HCT116 (cell line): ENCODE results near the gene PIBF1. TPM values are rescaled to one million over a fixed set of nuclear protein-coding genes. Genes with fewer than 3 reads are reported as not detected.

Source experiments
- ATAC-seq: fragments of 200-7000 bp; cut with Tn5 transposase; 2 replicates; pipeline ENCODE4 v1.9.1; 2020; ENCODE audit warnings: mild to moderate bottlenecking, moderate library complexity
- BruUV-seq: library from RNA; stranded (reverse); fragments of 400-500 nt; replicated peaks from 2 replicates; lab custom pipeline; 2021; lab: Mats Ljungman, UMichigan
- CTCF ChIA-PET: fragments of 300-600 bp; sonication (Branson Sonifier 250); formaldehyde crosslinking; loops from one replicate; lab custom pipeline; 2021; ENCODE audit warnings: antibody characterized with exemption; lab: Charles Lee
- POLR2A ChIA-PET: fragments of 300-600, 350-600 bp; sonication (Branson Sonifier 250); formaldehyde crosslinking; loops from one replicate; lab custom pipeline; 2021; ENCODE audit warnings: antibody characterized with exemption; lab: Charles Lee
- RAD21 ChIA-PET, 2 experiments: fragments of 300-600 bp; sonication (Branson Sonifier 250); formaldehyde crosslinking; loops; one replicate each; lab custom pipeline; 2023; ENCODE audit warnings: low total read pairs in 2 of 2; ENCODE audit not compliant: uncharacterized antibody in 2 of 2, unreplicated experiment in 2 of 2, low non-redundant PET in 1 of 2; lab: Charles Lee
- DNase-seq: peaks from one replicate; pipeline ENCODE4 v3.0.0-alpha.2; 2010; ENCODE audit warnings: low read depth, low spot score
- H2AFZ ChIP-seq: fragments of 200-600 bp; shearing (Covaris generic), sonication (generic); 2 replicates; pipeline ENCODE4 v1.6.1; 2017; ENCODE audit warnings: low read depth, mixed run types, mixed read lengths, antibody characterized with exemption, low read length; ENCODE audit not compliant: poor library complexity, severe bottlenecking
- H3K27ac ChIP-seq: 2 replicates; pipeline ENCODE4 v1.5.1; 2012; ENCODE audit warnings: low read depth, low read length
- H3K27me3 ChIP-seq: fragments of 200-600 bp; sonication (generic); 2 replicates; pipeline ENCODE4 v1.6.1; 2016; ENCODE audit warnings: mixed run types, low read length, mixed read lengths; ENCODE audit not compliant: insufficient read depth
- H3K36me3 ChIP-seq, 2 experiments: fragments of 200-500 bp in 1 of 2; fragments of 200-600 bp in 1 of 2; sonication (Bioruptor generic) in 1 of 2; sonication (generic) in 1 of 2; 2 replicates each; pipeline versions ENCODE4 v1.5.1 to v1.6.1; 2014 to 2016; ENCODE audit warnings: low read length in 2 of 2, inconsistent platforms in 1 of 2, mixed read lengths in 1 of 2, mixed run types in 1 of 2; ENCODE audit not compliant: insufficient read depth in 2 of 2, control insufficient read depth in 1 of 2
- H3K4me1 ChIP-seq, 2 experiments: fragments of 200-600 bp in 1 of 2; sonication (generic) in 1 of 2; 2 replicates each; pipeline versions ENCODE4 v1.5.1 to v1.6.1; 2012 to 2017; ENCODE audit warnings: low read length in 2 of 2, inconsistent platforms in 1 of 2, mild to moderate bottlenecking in 1 of 2, mixed read lengths in 1 of 2, mixed run types in 1 of 2, moderate library complexity in 1 of 2; ENCODE audit not compliant: insufficient read depth in 2 of 2, control insufficient read depth in 1 of 2
- H3K4me2 ChIP-seq: fragments of 200-600 bp; sonication (generic); 2 replicates; pipeline ENCODE4 v1.6.1; 2017; ENCODE audit warnings: mixed run types, low read length, mixed read lengths
- H3K4me3 ChIP-seq, 2 experiments: fragments of 200-600 bp in 1 of 2; sonication (generic) in 1 of 2; replicated peaks in 1 of 2; 2 replicates each; pipeline ENCODE4 v1.5.1; 2011 to 2016; ENCODE audit warnings: low read length in 2 of 2, control low read depth in 1 of 2, low read depth in 1 of 2, mild to moderate bottlenecking in 1 of 2, mixed read lengths in 1 of 2, mixed run types in 1 of 2
- H3K79me2 ChIP-seq: fragments of 200-600 bp; sonication (generic); 2 replicates; pipeline ENCODE4 v1.6.1; 2017; ENCODE audit warnings: mild to moderate bottlenecking, mixed run types, low read length, moderate library complexity, mixed read lengths; ENCODE audit not compliant: insufficient read depth
- H3K9ac ChIP-seq: fragments of 200-600 bp; sonication (generic); 2 replicates; pipeline ENCODE4 v1.6.1; 2016; ENCODE audit warnings: low read length, mixed read lengths
- H3K9me2 ChIP-seq: fragments of 200-600 bp; sonication (generic), shearing (Covaris generic); 2 replicates; pipeline ENCODE4 v1.6.1; 2017; ENCODE audit warnings: mixed run types, mild to moderate bottlenecking, moderate library complexity; ENCODE audit not compliant: insufficient read depth
- H3K9me3 ChIP-seq, 2 experiments: fragments of 200-500 bp in 1 of 2; fragments of 200-600 bp in 1 of 2; sonication (Bioruptor generic) in 1 of 2; sonication (generic) in 1 of 2; 2 replicates each; pipeline ENCODE4 v1.6.1; 2014 to 2017; ENCODE audit warnings: low read length in 2 of 2, mixed read lengths in 2 of 2, inconsistent platforms in 1 of 2, low read depth in 1 of 2, mild to moderate bottlenecking in 1 of 2, mixed run types in 1 of 2, moderate library complexity in 1 of 2; ENCODE audit not compliant: control insufficient read depth in 1 of 2, insufficient read depth in 1 of 2
- H4K20me1 ChIP-seq: fragments of 200-600 bp; sonication (generic), shearing (Covaris generic); 2 replicates; pipeline ENCODE4 v1.6.1; 2017; ENCODE audit warnings: mixed run types, mild to moderate bottlenecking, moderate library complexity; ENCODE audit not compliant: insufficient read depth
- ELF1 ChIP-seq: IDR thresholded peaks from 2 replicates; pipeline ENCODE4 v1.6.1; 2012; ENCODE audit warnings: low read depth, borderline replicate concordance
- EZH2 ChIP-seq: fragments of 200-600 bp; sonication (generic); IDR thresholded peaks from 2 replicates; pipeline ENCODE4 v1.6.1; 2017; ENCODE audit warnings: antibody characterized with exemption, mixed run types
- EZH2phosphoT487 ChIP-seq: fragments of 200-600 bp; IDR thresholded peaks from 2 replicates; pipeline ENCODE4 v1.6.1; 2018; ENCODE audit warnings: antibody characterized with exemption, borderline replicate concordance
- FOSL1 ChIP-seq: IDR thresholded peaks from 2 replicates; pipeline ENCODE4 v1.6.1; 2012; ENCODE audit warnings: low read depth
- POLR2AphosphoS5 ChIP-seq: IDR thresholded peaks from 2 replicates; pipeline ENCODE4 v1.6.1; 2011; ENCODE audit warnings: mild to moderate bottlenecking, low read depth, low read length, moderate library complexity
- RAD21 ChIP-seq: IDR thresholded peaks from 2 replicates; pipeline ENCODE4 v1.6.1; 2012; ENCODE audit warnings: low read depth, mild to moderate bottlenecking
- YY1 ChIP-seq: IDR thresholded peaks from 2 replicates; pipeline ENCODE4 v1.6.1; 2011; ENCODE audit warnings: low read length, low read depth, moderate library complexity, mild to moderate bottlenecking; ENCODE audit not compliant: insufficient replicate concordance; ENCODE audit errors: extremely low read depth
- ZBTB33 ChIP-seq: IDR thresholded peaks from 2 replicates; pipeline ENCODE4 v1.6.1; 2011; ENCODE audit warnings: mild to moderate bottlenecking, low read length, moderate library complexity; ENCODE audit not compliant: insufficient replicate concordance; ENCODE audit errors: extremely low read depth
- ZFX ChIP-seq: fragments of 450-650 bp; IDR thresholded peaks from 2 replicates; pipeline ENCODE4 v1.6.1; 2017
- intact Hi-C: fragments of 100-400 bp; cut with micrococcal nuclease; formaldehyde crosslinking; loops from 2 replicates; pipeline ENCODE4 v1.10.0; 2022
- total RNA-seq: library from RNA; stranded (reverse); gene quantifications from one replicate; pipeline ENCODE4 v1.2.1, GENCODE V29; 2021; ENCODE audit not compliant: unreplicated experiment
- TF ChIP-seq, protein P1 (sequence below), 3 experiments: fragments of 200-600 bp in 1 of 3; sonication (generic) in 1 of 3; IDR thresholded peaks in 2 of 3; conservative IDR thresholded peaks in 1 of 3; 2 replicates each; pipeline ENCODE4 v1.5.1; 2012 to 2017; ENCODE audit warnings: low read depth in 2 of 3, low read length in 2 of 3, antibody characterized with exemption in 1 of 3, borderline replicate concordance in 1 of 3, control low read depth in 1 of 3, mild to moderate bottlenecking in 1 of 3, mixed read lengths in 1 of 3, mixed run types in 1 of 3, moderate library complexity in 1 of 3; ENCODE audit not compliant: insufficient read depth in 1 of 3

Gene PIBF1
- total RNA-seq, 1 experiment from 2014 or later = 21.1 TPM

- POLR2A ChIA-PET = no interaction called here
- TF ChIP-seq FOSL1 (no peak), ZBTB33 (no peak), YY1 (no peak), EZH2 (no peak)
- TF ChIP-seq, all 23 proteins: peak for 0
- ChIA-PET CTCF (no interaction called here), RAD21 (no interaction called here)
- no peaks in the 10 kb centered on the region for H4K20me1 ChIP-seq
- H2AFZ ChIP-seq = no peak overlapping the region
- peaks cover 24 to 28% of the 10 kb centered on the region in 2 experiments for H3K4me1 ChIP-seq
- H3K79me2 ChIP-seq = no peaks in the 10 kb centered on the region
- no peak overlapping the region for H3K9ac ChIP-seq
- H3K36me3 ChIP-seq = no peaks in the 10 kb centered on the region
- no peak overlapping the region for H3K4me3 ChIP-seq
- DNase-seq (no peak), ATAC-seq (no peak)
- no peaks in the 10 kb centered on the region for H3K9me3 ChIP-seq
- no peaks in the 10 kb centered on the region for H3K9me2 ChIP-seq
- H3K27ac ChIP-seq = no peak overlapping the region
- H3K4me2 ChIP-seq = no peak overlapping the region
- intact Hi-C loops = no loop called here
- no peaks in the 10 kb centered on the region for H3K27me3 ChIP-seq
- no TSS peak for BruUV-seq
Measured at GRCh38 chr13:72959643-72960042, 177.7 kb downstream of the PIBF1 start.

DNA sequence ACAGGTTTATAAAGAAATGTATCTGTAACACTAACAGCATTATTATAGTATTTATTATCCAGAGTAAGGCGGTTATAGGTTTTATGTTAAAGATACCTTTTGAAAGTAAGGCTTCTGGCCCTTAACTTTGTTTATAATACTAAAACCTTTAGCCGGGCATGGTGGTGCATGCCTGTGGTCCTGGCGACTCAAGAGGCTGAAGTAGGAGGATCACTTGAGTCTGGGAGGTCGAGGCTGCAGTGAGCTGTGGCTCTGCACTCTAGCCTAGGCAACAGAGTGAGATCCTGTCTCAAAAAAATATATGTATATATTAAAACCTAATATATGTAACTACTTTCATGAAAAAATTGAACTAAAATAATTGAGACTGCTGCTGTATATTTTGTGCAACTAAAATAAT lies 178.2 kb downstream of the PIBF1 start:
- H3K27me3 ChIP-seq = no peaks in the 10 kb centered on the region
- no TSS peak for BruUV-seq
- H3K9me3 ChIP-seq = no peaks in the 10 kb centered on the region
- intact Hi-C loops = no loop called here
- peaks cover 24 to 28% of the 10 kb centered on the region in 2 experiments for H3K4me1 ChIP-seq
- RAD21 ChIA-PET = no interaction called here
- CTCF ChIA-PET = no interaction called here
- DNase-seq (no peak), ATAC-seq (peak; percentile 54; the same call in 1 of the 2 replicates)
- no peak overlapping the region for H2AFZ ChIP-seq
- no peaks in the 10 kb centered on the region for H4K20me1 ChIP-seq
- H3K36me3 ChIP-seq = no peaks in the 10 kb centered on the region
- POLR2A ChIA-PET = no interaction called here
- no peaks in the 10 kb centered on the region for H3K9me2 ChIP-seq
- TF ChIP-seq POLR2AphosphoS5 (no peak), FOSL1 (no peak), EZH2phosphoT487 (no peak), ZFX (no peak), ELF1 (no peak), RAD21 (no peak), ZBTB33 (no peak)
- TF ChIP-seq, protein P1, sequence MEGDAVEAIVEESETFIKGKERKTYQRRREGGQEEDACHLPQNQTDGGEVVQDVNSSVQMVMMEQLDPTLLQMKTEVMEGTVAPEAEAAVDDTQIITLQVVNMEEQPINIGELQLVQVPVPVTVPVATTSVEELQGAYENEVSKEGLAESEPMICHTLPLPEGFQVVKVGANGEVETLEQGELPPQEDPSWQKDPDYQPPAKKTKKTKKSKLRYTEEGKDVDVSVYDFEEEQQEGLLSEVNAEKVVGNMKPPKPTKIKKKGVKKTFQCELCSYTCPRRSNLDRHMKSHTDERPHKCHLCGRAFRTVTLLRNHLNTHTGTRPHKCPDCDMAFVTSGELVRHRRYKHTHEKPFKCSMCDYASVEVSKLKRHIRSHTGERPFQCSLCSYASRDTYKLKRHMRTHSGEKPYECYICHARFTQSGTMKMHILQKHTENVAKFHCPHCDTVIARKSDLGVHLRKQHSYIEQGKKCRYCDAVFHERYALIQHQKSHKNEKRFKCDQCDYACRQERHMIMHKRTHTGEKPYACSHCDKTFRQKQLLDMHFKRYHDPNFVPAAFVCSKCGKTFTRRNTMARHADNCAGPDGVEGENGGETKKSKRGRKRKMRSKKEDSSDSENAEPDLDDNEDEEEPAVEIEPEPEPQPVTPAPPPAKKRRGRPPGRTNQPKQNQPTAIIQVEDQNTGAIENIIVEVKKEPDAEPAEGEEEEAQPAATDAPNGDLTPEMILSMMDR (IDR thresholded peaks at IDR 0.05 in 2 of 3, conservative IDR thresholded peaks at IDR 0.05 in 1 of 3; ENCODE audit: borderline replicate concordance in 1 of 3, insufficient read depth in 1 of 3, low read depth in 2 of 3, low read length in 2 of 3) = no peak
- H3K4me2 ChIP-seq = peak overlapping the region; percentile 60
- H3K27ac ChIP-seq = no peak overlapping the region
- no peak overlapping the region for H3K9ac ChIP-seq
- no peaks in the 10 kb centered on the region for H3K79me2 ChIP-seq
- no peak overlapping the region; a peak in 1 of 4 replicates for H3K4me3 ChIP-seq
